Measurements from ENCODE around the gene SULT4A1. TPM values are rescaled to one million over a fixed set of nuclear protein-coding genes. Genes with fewer than 3 reads are reported as not detected.

Gene SULT4A1
- total and polyA plus RNA-seq, 12 donors: 0.19 to 1.2 (median 0.29) TPM; not detected in 2

- ATAC-seq (no peak), DNase-seq (no peak)
- Histone ChIP-seq H3K27me3 (peaks cover 0 to 45% (median 20%) of the 10 kb centered on the region in 7 donors), H3K36me3 (no peaks in the 10 kb centered on the region), H3K9me3 (peaks cover 0 to 4% (median 0%) of the 10 kb centered on the region in 11 donors), H3K4me3 (no peak overlapping the region), H3K27ac (no peak overlapping the region), H3K4me1 (peaks cover 0 to 7% (median 0%) of the 10 kb centered on the region in 9 donors)
- no peak for TF ChIP-seq CTCF (IDR thresholded peaks at IDR 0.05)
- intact Hi-C loops (cut with DNase I): no loop called here
- WGBS, 2 donors: 65 to 72% methylated on average over 13 of the region's 13 CpGs
Measured at GRCh38 chr22:43851058-43851978, 11.0 kb downstream of the SULT4A1 start.

GRCh38 chr22:43850529-43850928 is 11.8 kb downstream of the SULT4A1 start:
- Histone ChIP-seq H3K4me3 (no peak overlapping the region), H3K36me3 (no peaks in the 10 kb centered on the region), H3K9me3 (no peaks in the 10 kb centered on the region), H3K27me3 (peaks cover 0 to 45% (median 20%) of the 10 kb centered on the region in 7 donors), H3K27ac (no peak overlapping the region), H3K4me1 (peaks cover 0 to 7% (median 0%) of the 10 kb centered on the region in 9 donors)
- ATAC-seq: no peak
- 77 to 81% methylated on average over 12 of the region's 12 CpGs for WGBS, 2 donors
- intact Hi-C loops (cut with DNase I): no loop called here
- DNase-seq: no peak
- TF ChIP-seq CTCF (IDR thresholded peaks at IDR 0.05): no peak

GRCh38 chr22:43849731-43850130 is 12.6 kb downstream of the SULT4A1 start:
- 83 to 84% methylated on average over 13 of the region's 13 CpGs for WGBS, 2 donors
- DNase-seq (no peak), ATAC-seq (no peak)
- no peak for TF ChIP-seq CTCF (IDR thresholded peaks at IDR 0.05)
- Histone ChIP-seq H3K9me3 (no peaks in the 10 kb centered on the region), H3K27ac (no peak overlapping the region), H3K4me1 (peaks cover 0 to 7% (median 0%) of the 10 kb centered on the region in 9 donors), H3K27me3 (peaks cover 0 to 52% (median 20%) of the 10 kb centered on the region in 7 donors), H3K4me3 (no peak overlapping the region), H3K36me3 (no peaks in the 10 kb centered on the region)
- intact Hi-C loops (cut with DNase I): no loop called here

GRCh38 chr22:43848366-43849171 is 13.7 kb downstream of the SULT4A1 start:
- 46 to 50% methylated on average over 16 of the region's 16 CpGs for WGBS, 2 donors
- no peak overlapping the region for H3K27ac ChIP-seq
- TF ChIP-seq CTCF (IDR thresholded peaks at IDR 0.05): peak in 8 of 9 donors; percentile 7 to 58 (median 48)
- no peaks in the 10 kb centered on the region for H3K9me3 ChIP-seq
- peak in 7 of 8 donors; percentile 43 to 76 (median 74) for ATAC-seq
- DNase-seq: no peak
- intact Hi-C loops (cut with DNase I): no loop called here
- no peak overlapping the region for H3K4me3 ChIP-seq
- no peaks in the 10 kb centered on the region for H3K36me3 ChIP-seq
- H3K4me1 ChIP-seq: peaks cover 0 to 7% (median 0%) of the 10 kb centered on the region in 9 donors
- H3K27me3 ChIP-seq: peaks cover 0 to 49% (median 20%) of the 10 kb centered on the region in 7 donors

All from heart right ventricle (tissue), 16 donors.